GM12878 (cell line): ENCODE measurements around the gene SYK. TPM values are rescaled to one million over a fixed set of nuclear protein-coding genes. Genes with fewer than 3 reads are reported as not detected.

ENCODE experiments used
- BHLHE40 ChIP-seq, 2 experiments: fragments of 450-650 bp in 1 of 2; IDR thresholded peaks; 2 replicates each; pipeline ENCODE4 v1.6.1; 2011 to 2017; ENCODE audit warnings: low read depth in 2 of 2, borderline replicate concordance in 1 of 2, improper control_type of control experiment in 1 of 2, low read length in 1 of 2, mild to moderate bottlenecking in 1 of 2
- DPF2 ChIP-seq: fragments of 450-650 bp; IDR thresholded peaks from 2 replicates; pipeline ENCODE4 v1.6.1; 2017; ENCODE audit warnings: mild to moderate bottlenecking
- IKZF1 ChIP-seq: fragments of 450-650 bp; conservative IDR thresholded peaks from 2 replicates; pipeline ENCODE4 v1.6.1; 2017; ENCODE audit warnings: antibody characterized with exemption, mild to moderate bottlenecking
- MEF2A ChIP-seq: IDR thresholded peaks from 2 replicates; pipeline ENCODE4 v1.6.1; 2011; ENCODE audit warnings: low read depth, mild to moderate bottlenecking, low read length, moderate library complexity; ENCODE audit not compliant: insufficient read depth
- MEF2B ChIP-seq: fragments of 450-650 bp; IDR thresholded peaks from 2 replicates; pipeline ENCODE4 v1.6.1; 2018; ENCODE audit warnings: mild to moderate bottlenecking, moderate library complexity; ENCODE audit not compliant: partially characterized antibody, poor library complexity, severe bottlenecking
- POLR2A ChIP-seq: IDR thresholded peaks from 2 replicates; pipeline ENCODE4 v1.6.1; 2011; ENCODE audit warnings: low read depth, mild to moderate bottlenecking, low read length
- SP1 ChIP-seq: IDR thresholded peaks from one replicate; pipeline ENCODE4 v1.6.1; 2011; ENCODE audit warnings: low read depth, low read length
- YY1 ChIP-seq: IDR thresholded peaks from 2 replicates; pipeline ENCODE4 v1.6.1; 2011; ENCODE audit warnings: low read depth, mild to moderate bottlenecking, low read length
- ZNF217 ChIP-seq: fragments of 450-650 bp; IDR thresholded peaks from 2 replicates; pipeline ENCODE4 v1.6.1; 2017; ENCODE audit warnings: antibody characterized with exemption, mild to moderate bottlenecking
- polyA plus RNA-seq, 11 experiments: library from polyadenylated mRNA; depleted of rRNA in 4 of 11; unstranded in 6 of 11; stranded (reverse) in 5 of 11; fragments of >200 nt; fragmentation: Nextera tagmentation in 4 of 11; fragmentation: Illumina TruSeq in 1 of 11; extraction: Ambion mirVana in 4 of 11; extraction: Trizol in 1 of 11; gene quantifications; 1 replicate in 1 of 11; 2 replicates in 10 of 11; pipeline versions ENCODE4 v1.2.1 to v1.2.3, GENCODE V29; 2011 to 2016; ENCODE audit warnings: inconsistent platforms in 2 of 11, missing spikeins in 2 of 11, low read depth in 1 of 11
- total RNA-seq, 4 experiments: library from RNA; depleted of rRNA in 3 of 4; stranded (reverse); fragments of >200 nt in 3 of 4; fragmentation: Illumina TruSeq in 1 of 4; extraction: Trizol in 1 of 4; gene quantifications; 2 replicates each; pipeline versions ENCODE4 v1.2.1 to v1.2.3, GENCODE V29; 2013 to 2021
- TF ChIP-seq, protein P1 (sequence below): fragments of 450-650 bp; conservative IDR thresholded peaks from 2 replicates; pipeline ENCODE4 v1.6.1; 2017; ENCODE audit warnings: mild to moderate bottlenecking, moderate library complexity
- TF ChIP-seq, protein P2 (sequence below), 3 experiments: IDR thresholded peaks in 2 of 3; conservative IDR thresholded peaks in 1 of 3; 2 replicates each; pipeline ENCODE4 v1.5.1; 2011; ENCODE audit warnings: low read depth in 3 of 3, low read length in 3 of 3, mild to moderate bottlenecking in 3 of 3, control low read depth in 2 of 3, moderate library complexity in 2 of 3, inconsistent platforms in 1 of 3, mixed read lengths in 1 of 3; ENCODE audit not compliant: control insufficient read depth in 2 of 3, insufficient read depth in 1 of 3; ENCODE audit errors: extremely low read depth in 1 of 3
- TF ChIP-seq, protein P3 (sequence below): IDR thresholded peaks from 2 replicates; pipeline ENCODE4 v1.6.1; 2012; ENCODE audit warnings: low read depth, low read length, improper control_type of control experiment

Gene SYK
- total and polyA plus RNA-seq, 10 of the 15 experiments (the other 5 are each of a cell fraction or from before 2014, with no cell fraction given) = 6.5 to 135 (median 68.8) TPM

DNA sequence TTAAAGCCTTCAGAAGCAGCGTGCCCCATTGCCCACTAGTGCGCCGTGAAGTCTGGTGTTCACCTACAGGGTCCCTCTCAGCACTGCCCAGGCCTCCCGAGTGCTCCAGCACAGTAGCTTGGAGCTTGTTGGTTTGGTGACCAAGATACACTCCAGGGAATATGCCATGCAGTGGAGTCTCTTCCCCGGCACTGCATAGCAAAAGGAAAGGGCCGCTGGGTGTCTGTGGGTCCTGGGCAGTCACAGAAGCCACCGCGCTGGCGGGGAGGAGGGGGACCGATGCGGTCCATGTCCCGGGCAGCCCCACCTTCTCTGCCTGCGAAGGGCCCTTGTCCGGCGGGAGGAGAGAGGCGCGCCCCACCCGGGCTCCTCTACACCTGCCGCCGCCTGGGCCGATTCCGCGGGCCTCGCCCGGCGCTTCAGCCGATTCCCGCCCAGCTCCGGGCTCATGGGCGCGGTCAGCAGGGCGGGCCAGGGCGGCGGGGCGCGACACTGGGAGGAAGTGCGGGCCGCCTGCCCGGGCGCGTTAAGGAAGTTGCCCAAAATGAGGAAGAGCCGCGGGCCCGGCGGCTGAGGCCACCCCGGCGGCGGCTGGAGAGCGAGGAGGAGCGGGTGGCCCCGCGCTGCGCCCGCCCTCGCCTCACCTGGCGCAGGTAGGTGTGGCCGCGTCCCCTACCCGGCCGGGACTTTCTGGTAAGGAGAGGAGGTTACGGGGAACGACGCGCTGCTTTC is at the start of gene SYK (continued):
- TF ChIP-seq, protein P1, sequence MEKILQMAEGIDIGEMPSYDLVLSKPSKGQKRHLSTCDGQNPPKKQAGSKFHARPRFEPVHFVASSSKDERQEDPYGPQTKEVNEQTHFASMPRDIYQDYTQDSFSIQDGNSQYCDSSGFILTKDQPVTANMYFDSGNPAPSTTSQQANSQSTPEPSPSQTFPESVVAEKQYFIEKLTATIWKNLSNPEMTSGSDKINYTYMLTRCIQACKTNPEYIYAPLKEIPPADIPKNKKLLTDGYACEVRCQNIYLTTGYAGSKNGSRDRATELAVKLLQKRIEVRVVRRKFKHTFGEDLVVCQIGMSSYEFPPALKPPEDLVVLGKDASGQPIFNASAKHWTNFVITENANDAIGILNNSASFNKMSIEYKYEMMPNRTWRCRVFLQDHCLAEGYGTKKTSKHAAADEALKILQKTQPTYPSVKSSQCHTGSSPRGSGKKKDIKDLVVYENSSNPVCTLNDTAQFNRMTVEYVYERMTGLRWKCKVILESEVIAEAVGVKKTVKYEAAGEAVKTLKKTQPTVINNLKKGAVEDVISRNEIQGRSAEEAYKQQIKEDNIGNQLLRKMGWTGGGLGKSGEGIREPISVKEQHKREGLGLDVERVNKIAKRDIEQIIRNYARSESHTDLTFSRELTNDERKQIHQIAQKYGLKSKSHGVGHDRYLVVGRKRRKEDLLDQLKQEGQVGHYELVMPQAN = peak; percentile 38; the same call in 1 of the 2 replicates
- TF ChIP-seq, protein P2, sequence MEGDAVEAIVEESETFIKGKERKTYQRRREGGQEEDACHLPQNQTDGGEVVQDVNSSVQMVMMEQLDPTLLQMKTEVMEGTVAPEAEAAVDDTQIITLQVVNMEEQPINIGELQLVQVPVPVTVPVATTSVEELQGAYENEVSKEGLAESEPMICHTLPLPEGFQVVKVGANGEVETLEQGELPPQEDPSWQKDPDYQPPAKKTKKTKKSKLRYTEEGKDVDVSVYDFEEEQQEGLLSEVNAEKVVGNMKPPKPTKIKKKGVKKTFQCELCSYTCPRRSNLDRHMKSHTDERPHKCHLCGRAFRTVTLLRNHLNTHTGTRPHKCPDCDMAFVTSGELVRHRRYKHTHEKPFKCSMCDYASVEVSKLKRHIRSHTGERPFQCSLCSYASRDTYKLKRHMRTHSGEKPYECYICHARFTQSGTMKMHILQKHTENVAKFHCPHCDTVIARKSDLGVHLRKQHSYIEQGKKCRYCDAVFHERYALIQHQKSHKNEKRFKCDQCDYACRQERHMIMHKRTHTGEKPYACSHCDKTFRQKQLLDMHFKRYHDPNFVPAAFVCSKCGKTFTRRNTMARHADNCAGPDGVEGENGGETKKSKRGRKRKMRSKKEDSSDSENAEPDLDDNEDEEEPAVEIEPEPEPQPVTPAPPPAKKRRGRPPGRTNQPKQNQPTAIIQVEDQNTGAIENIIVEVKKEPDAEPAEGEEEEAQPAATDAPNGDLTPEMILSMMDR (IDR thresholded peaks at IDR 0.05 in 2 of 3, conservative IDR thresholded peaks at IDR 0.05 in 1 of 3; ENCODE audit: control insufficient read depth in 2 of 3, extremely low read depth in 1 of 3, insufficient read depth in 1 of 3, low read depth in 3 of 3, low read length in 3 of 3) = 0 out of 6 replicates have a peak, but pooled peaks of 1 of the 3 experiments have one; percentile 1
- 0 out of 2 replicates have a peak, but pooled peaks have one; percentile 17 for TF ChIP-seq YY1
- no peak for TF ChIP-seq MEF2B
- peak; percentile 79; the same call in 1 of the 2 replicates for TF ChIP-seq DPF2
- TF ChIP-seq, protein P3, sequence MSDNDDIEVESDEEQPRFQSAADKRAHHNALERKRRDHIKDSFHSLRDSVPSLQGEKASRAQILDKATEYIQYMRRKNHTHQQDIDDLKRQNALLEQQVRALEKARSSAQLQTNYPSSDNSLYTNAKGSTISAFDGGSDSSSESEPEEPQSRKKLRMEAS = no peak
- TF ChIP-seq IKZF1 = peak; percentile 77
- 0 out of 4 replicates have a peak, but pooled peaks of 1 of the 2 experiments have one; percentile 20 for TF ChIP-seq BHLHE40 (IDR thresholded peaks at IDR 0.05; ENCODE audit: borderline replicate concordance in 1 of 2, low read depth in 2 of 2, low read length in 1 of 2)
- peak; percentile 66; the same call in 1 of the 2 replicates for TF ChIP-seq POLR2A
- no peak for TF ChIP-seq MEF2A
- no peak for TF ChIP-seq SP1
- TF ChIP-seq ZNF217 = peak; percentile 63; the same call in 1 of the 2 replicates
